K562 (cell line): ENCODE results near the gene NGRN.

Experiments used
- MIER1 ChIP-seq: fragments of 450-650 bp; IDR thresholded peaks from 2 replicates; pipeline ENCODE4 v1.6.1; 2016; ENCODE audit warnings: antibody characterized with exemption, mild to moderate bottlenecking, low read depth
- POLR2A ChIP-seq: fragments of 450-650 bp; conservative IDR thresholded peaks from 2 replicates; pipeline ENCODE4 v1.6.1; 2016
- POLR2AphosphoS5 ChIP-seq: IDR thresholded peaks from 2 replicates; pipeline ENCODE4 v1.6.1; 2011; ENCODE audit warnings: mild to moderate bottlenecking, low read depth, low read length, moderate library complexity; ENCODE audit not compliant: control insufficient read depth, insufficient read depth
- YY1 ChIP-seq, 3 experiments: IDR thresholded peaks; 2 replicates each; pipeline ENCODE4 v1.6.1; 2011; ENCODE audit warnings: low read length in 2 of 3, mild to moderate bottlenecking in 2 of 3, moderate library complexity in 2 of 3, borderline replicate concordance in 1 of 3, control low read depth in 1 of 3, low read depth in 1 of 3; ENCODE audit not compliant: insufficient read depth in 3 of 3, insufficient replicate concordance in 2 of 3, control insufficient read depth in 1 of 3, insufficient read length in 1 of 3; ENCODE audit errors: extremely low read depth in 1 of 3

GRCh38 chr15:90241343-90242192, 23.9 kb upstream of the NGRN start:
- TF ChIP-seq MIER1 (no peak), POLR2AphosphoS5 (no peak), POLR2A (no peak), YY1 (IDR thresholded peaks at IDR 0.05; ENCODE audit: borderline replicate concordance in 1 of 3, control insufficient read depth in 1 of 3, extremely low read depth in 1 of 3, insufficient read depth in 3 of 3, insufficient read length in 1 of 3, insufficient replicate concordance in 2 of 3, low read depth in 1 of 3, low read length in 2 of 3) (peak in 2 of 3 experiments; percentile 40 to 53)
